ENCODE results near the gene UEVLD.

The UEVLD gene

GRCh38 chr11:18502352-18502751, 86.2 kb downstream of the UEVLD start:
- Histone ChIP-seq H3K27me3 (ENCODE audit: insufficient read depth, low read depth, severe bottlenecking) (no peaks in the 10 kb centered on the region), H3K9me3 (ENCODE audit: severe bottlenecking) (no peaks in the 10 kb centered on the region), H3K4me3 (ENCODE audit: low read depth, low read length) (no peak overlapping the region), H3K36me3 (peaks cover 60% of the 10 kb centered on the region), H3K27ac (no peak overlapping the region)
- no peak for DNase-seq
- TF ChIP-seq, protein P1, sequence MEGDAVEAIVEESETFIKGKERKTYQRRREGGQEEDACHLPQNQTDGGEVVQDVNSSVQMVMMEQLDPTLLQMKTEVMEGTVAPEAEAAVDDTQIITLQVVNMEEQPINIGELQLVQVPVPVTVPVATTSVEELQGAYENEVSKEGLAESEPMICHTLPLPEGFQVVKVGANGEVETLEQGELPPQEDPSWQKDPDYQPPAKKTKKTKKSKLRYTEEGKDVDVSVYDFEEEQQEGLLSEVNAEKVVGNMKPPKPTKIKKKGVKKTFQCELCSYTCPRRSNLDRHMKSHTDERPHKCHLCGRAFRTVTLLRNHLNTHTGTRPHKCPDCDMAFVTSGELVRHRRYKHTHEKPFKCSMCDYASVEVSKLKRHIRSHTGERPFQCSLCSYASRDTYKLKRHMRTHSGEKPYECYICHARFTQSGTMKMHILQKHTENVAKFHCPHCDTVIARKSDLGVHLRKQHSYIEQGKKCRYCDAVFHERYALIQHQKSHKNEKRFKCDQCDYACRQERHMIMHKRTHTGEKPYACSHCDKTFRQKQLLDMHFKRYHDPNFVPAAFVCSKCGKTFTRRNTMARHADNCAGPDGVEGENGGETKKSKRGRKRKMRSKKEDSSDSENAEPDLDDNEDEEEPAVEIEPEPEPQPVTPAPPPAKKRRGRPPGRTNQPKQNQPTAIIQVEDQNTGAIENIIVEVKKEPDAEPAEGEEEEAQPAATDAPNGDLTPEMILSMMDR (IDR thresholded peaks at IDR 0.05; ENCODE audit: low read depth, low read length), result no peak

DNA sequence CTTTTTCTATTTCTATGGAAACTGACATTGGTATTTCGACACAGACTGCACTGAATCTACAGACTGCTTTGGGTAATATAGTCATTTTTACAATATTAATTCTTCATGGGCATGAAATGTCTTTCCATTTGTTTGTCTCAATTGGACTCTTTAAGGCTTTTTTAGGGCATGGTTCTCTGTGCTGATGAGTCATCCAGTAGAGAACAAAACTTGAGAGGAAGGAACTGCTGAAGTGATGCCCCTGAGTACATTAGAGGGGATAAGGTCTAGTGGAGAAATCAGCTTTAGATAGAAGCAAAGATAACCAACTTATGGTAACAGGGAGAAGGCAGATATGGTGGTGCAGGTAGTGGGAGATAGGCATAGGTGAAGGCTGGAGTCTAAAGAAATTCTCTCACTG, 86.9 kb downstream of the UEVLD start:
- Histone ChIP-seq H3K9me3 (ENCODE audit: severe bottlenecking) (no peaks in the 10 kb centered on the region), H3K27me3 (ENCODE audit: insufficient read depth, low read depth, severe bottlenecking) (no peaks in the 10 kb centered on the region), H3K4me3 (ENCODE audit: low read depth, low read length) (no peak overlapping the region), H3K27ac (no peak overlapping the region), H3K36me3 (peaks cover 56% of the 10 kb centered on the region)
- TF ChIP-seq, protein P1 (IDR thresholded peaks at IDR 0.05; ENCODE audit: low read depth, low read length), result no peak
- DNase-seq, result no peak

DNA sequence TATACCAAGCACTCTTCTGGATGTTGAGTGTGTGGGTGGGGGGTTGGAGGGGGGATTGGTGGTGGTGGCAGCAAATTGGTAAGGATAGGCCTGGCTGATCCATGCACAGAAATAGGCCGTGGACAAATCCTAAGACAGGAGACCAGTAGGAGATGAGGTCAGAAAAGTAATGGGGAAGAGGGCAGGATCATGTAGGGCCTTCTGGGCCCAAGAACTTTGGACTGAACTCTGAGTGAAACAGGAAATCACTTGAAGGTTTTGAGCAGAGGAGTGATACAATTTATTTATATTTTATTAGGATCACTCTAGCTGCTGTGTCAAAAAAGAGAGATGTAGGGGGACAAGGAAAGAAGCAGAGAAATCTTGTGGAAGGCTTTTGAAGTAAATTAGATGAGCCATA, 90.5 kb downstream of the UEVLD start:
- H3K9me3 ChIP-seq (ENCODE audit: severe bottlenecking), result no peaks in the 10 kb centered on the region
- TF ChIP-seq, protein P1 (IDR thresholded peaks at IDR 0.05; ENCODE audit: low read depth, low read length), result no peak
- H3K27ac ChIP-seq, result no peak overlapping the region
- H3K4me3 ChIP-seq (ENCODE audit: low read depth, low read length), result no peak overlapping the region
- H3K36me3 ChIP-seq, result peaks cover 48% of the 10 kb centered on the region
- no peaks in the 10 kb centered on the region for H3K27me3 ChIP-seq (ENCODE audit: insufficient read depth, low read depth, severe bottlenecking)
- DNase-seq, result no peak

DNA sequence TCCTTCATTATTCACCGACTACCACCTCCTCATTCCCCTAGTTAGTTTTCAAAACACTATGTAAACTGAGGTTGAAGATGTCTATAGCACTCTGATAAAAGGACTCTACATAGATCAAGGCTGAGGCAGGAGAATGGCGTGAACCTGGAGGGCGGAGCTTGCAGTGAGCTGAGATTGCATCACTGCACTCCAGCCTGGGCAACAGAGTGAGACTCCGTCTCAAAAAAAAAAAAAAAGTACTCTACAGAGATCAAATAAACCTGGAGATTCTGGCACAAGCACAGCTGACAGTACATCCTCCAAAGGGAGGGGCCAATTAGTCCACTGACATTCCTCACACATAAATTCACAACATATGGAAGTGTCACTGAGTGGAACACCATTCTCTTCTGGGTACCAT, 92.8 kb downstream of the UEVLD start:
- Histone ChIP-seq H3K27ac (no peak overlapping the region), H3K36me3 (peaks cover 36% of the 10 kb centered on the region), H3K9me3 (ENCODE audit: severe bottlenecking) (no peaks in the 10 kb centered on the region)

DNA sequence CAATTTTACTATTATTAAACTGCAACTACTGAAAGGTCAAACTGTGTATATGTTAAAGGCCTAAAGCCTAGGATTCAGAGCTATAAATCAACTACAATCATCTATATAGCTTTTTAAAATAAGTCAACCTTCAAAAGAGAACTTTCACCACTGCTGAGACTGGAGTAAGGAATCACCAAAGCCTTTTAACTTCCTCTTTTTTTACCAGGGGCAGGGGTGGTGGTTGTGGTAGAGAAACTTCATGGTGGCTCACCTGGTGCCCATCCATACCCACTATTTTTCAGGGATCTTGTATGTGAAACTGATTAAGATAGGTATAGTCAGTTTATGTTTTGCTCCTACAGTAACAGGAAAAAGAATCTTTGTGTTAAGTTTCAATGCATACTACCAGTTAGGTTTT, 93.3 kb downstream of the UEVLD start:
- peaks cover 38% of the 10 kb centered on the region for H3K36me3 ChIP-seq
- H3K4me3 ChIP-seq (ENCODE audit: low read depth, low read length), result no peak overlapping the region
- H3K27me3 ChIP-seq (ENCODE audit: insufficient read depth, low read depth, severe bottlenecking), result no peaks in the 10 kb centered on the region
- H3K27ac ChIP-seq, result no peak overlapping the region
- no peaks in the 10 kb centered on the region for H3K9me3 ChIP-seq (ENCODE audit: severe bottlenecking)
- TF ChIP-seq, protein P1 (IDR thresholded peaks at IDR 0.05; ENCODE audit: low read depth, low read length), result no peak
- DNase-seq, result no peak

More for the DNA sequence above, 92.8 kb downstream of the UEVLD start:
- no peak for DNase-seq
- Histone ChIP-seq H3K4me3 (ENCODE audit: low read depth, low read length) (no peak overlapping the region), H3K27me3 (ENCODE audit: insufficient read depth, low read depth, severe bottlenecking) (no peaks in the 10 kb centered on the region)
- TF ChIP-seq, protein P1 (IDR thresholded peaks at IDR 0.05; ENCODE audit: low read depth, low read length), result no peak

GRCh38 chr11:18493310-18493709, 95.2 kb downstream of the UEVLD start:
- no peak for DNase-seq
- Histone ChIP-seq H3K36me3 (peaks cover 26% of the 10 kb centered on the region), H3K27me3 (ENCODE audit: insufficient read depth, low read depth, severe bottlenecking) (no peaks in the 10 kb centered on the region), H3K4me3 (ENCODE audit: low read depth, low read length) (no peak overlapping the region), H3K27ac (no peak overlapping the region), H3K9me3 (ENCODE audit: severe bottlenecking) (no peaks in the 10 kb centered on the region)
- TF ChIP-seq, protein P1 (IDR thresholded peaks at IDR 0.05; ENCODE audit: low read depth, low read length), result no peak
